Natural killer cell (primary cell): Measurements from ENCODE around the gene SAV1. TPM values are rescaled to one million over a fixed set of nuclear protein-coding genes. Genes with fewer than 3 reads are reported as not detected.

Experiments
- ATAC-seq, 3 donors: fragments of 150-1000 bp in 2 of 3; fragments of 200-7000 bp in 1 of 3; cut with Tn5 transposase; 1 replicate in 1 of 3; 2 replicates in 2 of 3; pipeline ENCODE4 v1.10.0; 2021; ENCODE audit warnings: mild to moderate bottlenecking in 2 of 3, moderate library complexity in 2 of 3
- DNase-seq, 2 donors: peaks; one replicate each; pipeline versions ENCODE4 v3.0.0 to v3.0.0-alpha.2; 2013 to 2021; ENCODE audit warnings: mixed read lengths in 1 of 2
- H3K27ac ChIP-seq: one replicate; pipeline ENCODE4 v1.5.1; 2013; ENCODE audit warnings: mild to moderate bottlenecking, low read length
- H3K27me3 ChIP-seq: one replicate; pipeline ENCODE4 v1.6.1; 2013; ENCODE audit warnings: low read length; ENCODE audit not compliant: control insufficient read depth, insufficient read depth
- H3K36me3 ChIP-seq: one replicate; pipeline ENCODE4 v1.6.1; 2013; ENCODE audit warnings: low read length; ENCODE audit not compliant: control insufficient read depth, insufficient read depth
- H3K4me1 ChIP-seq: one replicate; pipeline ENCODE4 v1.6.1; 2013; ENCODE audit warnings: low read length; ENCODE audit not compliant: control insufficient read depth, insufficient read depth
- H3K4me3 ChIP-seq: one replicate; pipeline ENCODE4 v1.5.1; 2013; ENCODE audit warnings: low read length
- H3K9me3 ChIP-seq: one replicate; pipeline ENCODE4 v1.6.1; 2013; ENCODE audit warnings: low read length; ENCODE audit not compliant: control insufficient read depth, insufficient read depth
- H3K27ac Mint-ChIP-seq, 2 donors: one replicate each; pipeline ENCODE4 v1.8.0; 2022; ENCODE audit warnings: mild to moderate bottlenecking in 2 of 2, mixed read lengths in 2 of 2, moderate library complexity in 1 of 2
- H3K27me3 Mint-ChIP-seq, 2 donors: one replicate each; pipeline ENCODE4 v1.8.0; 2022; ENCODE audit warnings: low read depth in 2 of 2, mixed read lengths in 2 of 2
- H3K36me3 Mint-ChIP-seq: one replicate; pipeline ENCODE4 v1.8.0; 2022; ENCODE audit warnings: mixed read lengths
- H3K4me1 Mint-ChIP-seq, 2 donors: one replicate each; pipeline ENCODE4 v1.8.0; 2022; ENCODE audit warnings: mixed read lengths in 2 of 2
- H3K4me3 Mint-ChIP-seq: one replicate; pipeline ENCODE4 v1.8.0; 2022; ENCODE audit warnings: mild to moderate bottlenecking, moderate library complexity, mixed read lengths
- H3K9me3 Mint-ChIP-seq, 2 donors: one replicate each; pipeline ENCODE4 v1.8.0; 2022; ENCODE audit warnings: mixed read lengths in 2 of 2
- WGBS: methylation state at CpG from one replicate; pipeline ENCODE4 v1.1.7; 2013; ENCODE audit warnings: missing lambda C conversion rate; ENCODE audit not compliant: insufficient coverage; 5-methylcytosine and 5-hydroxymethylcytosine counted together
- intact Hi-C: fragments of 100-400 bp; cut with micrococcal nuclease; formaldehyde crosslinking; loops from one replicate; pipeline ENCODE4 v1.14.2; 2022
- total RNA-seq, 4 donors: library from RNA; stranded (reverse); fragments of 120-200 nt in 1 of 4; gene quantifications; one replicate each; pipeline versions ENCODE4 v1.2.3 to v1.2.4, GENCODE V29; 2013 to 2022
- TF ChIP-seq, protein P1 (sequence below): fragments of 200-600 bp; IDR thresholded peaks from one replicate; pipeline ENCODE4 v1.8.0; 2022; ENCODE audit warnings: antibody characterized with exemption

The SAV1 gene
- total RNA-seq, 3 donors from 2014 or later (not counting 1 experiment from before 2014, with no cell fraction given), result 3.0 to 6.6 (median 6.6) TPM

DNA sequence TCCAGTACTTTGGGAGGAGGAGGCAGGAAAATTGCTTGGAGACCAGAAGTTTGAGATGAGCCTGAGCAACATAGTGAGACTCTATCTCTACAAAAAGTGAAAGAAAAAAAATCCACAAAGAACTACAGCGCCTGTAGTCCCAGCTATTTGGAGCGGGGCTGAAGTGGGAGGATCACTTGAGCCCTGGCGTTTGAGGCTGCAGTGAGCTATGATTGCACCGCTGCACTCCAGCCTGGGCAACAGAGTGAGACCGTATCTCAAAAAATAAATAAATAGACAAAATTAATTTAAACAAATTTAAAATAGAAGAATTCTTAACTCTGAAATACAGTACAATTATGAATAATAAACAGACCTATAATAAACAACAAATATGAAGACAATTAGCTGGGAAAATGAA lies 67.3 kb downstream of the SAV1 start:
- no peaks in the 10 kb centered on the region for H3K36me3 Mint-ChIP-seq
- TF ChIP-seq, protein P1, sequence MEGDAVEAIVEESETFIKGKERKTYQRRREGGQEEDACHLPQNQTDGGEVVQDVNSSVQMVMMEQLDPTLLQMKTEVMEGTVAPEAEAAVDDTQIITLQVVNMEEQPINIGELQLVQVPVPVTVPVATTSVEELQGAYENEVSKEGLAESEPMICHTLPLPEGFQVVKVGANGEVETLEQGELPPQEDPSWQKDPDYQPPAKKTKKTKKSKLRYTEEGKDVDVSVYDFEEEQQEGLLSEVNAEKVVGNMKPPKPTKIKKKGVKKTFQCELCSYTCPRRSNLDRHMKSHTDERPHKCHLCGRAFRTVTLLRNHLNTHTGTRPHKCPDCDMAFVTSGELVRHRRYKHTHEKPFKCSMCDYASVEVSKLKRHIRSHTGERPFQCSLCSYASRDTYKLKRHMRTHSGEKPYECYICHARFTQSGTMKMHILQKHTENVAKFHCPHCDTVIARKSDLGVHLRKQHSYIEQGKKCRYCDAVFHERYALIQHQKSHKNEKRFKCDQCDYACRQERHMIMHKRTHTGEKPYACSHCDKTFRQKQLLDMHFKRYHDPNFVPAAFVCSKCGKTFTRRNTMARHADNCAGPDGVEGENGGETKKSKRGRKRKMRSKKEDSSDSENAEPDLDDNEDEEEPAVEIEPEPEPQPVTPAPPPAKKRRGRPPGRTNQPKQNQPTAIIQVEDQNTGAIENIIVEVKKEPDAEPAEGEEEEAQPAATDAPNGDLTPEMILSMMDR, result no peak
- intact Hi-C loops, result loop anchor here (10.0 kb wide), 2 partner anchors 174 to 264 kb away; no protein-coding TSS in a partner anchor

DNA sequence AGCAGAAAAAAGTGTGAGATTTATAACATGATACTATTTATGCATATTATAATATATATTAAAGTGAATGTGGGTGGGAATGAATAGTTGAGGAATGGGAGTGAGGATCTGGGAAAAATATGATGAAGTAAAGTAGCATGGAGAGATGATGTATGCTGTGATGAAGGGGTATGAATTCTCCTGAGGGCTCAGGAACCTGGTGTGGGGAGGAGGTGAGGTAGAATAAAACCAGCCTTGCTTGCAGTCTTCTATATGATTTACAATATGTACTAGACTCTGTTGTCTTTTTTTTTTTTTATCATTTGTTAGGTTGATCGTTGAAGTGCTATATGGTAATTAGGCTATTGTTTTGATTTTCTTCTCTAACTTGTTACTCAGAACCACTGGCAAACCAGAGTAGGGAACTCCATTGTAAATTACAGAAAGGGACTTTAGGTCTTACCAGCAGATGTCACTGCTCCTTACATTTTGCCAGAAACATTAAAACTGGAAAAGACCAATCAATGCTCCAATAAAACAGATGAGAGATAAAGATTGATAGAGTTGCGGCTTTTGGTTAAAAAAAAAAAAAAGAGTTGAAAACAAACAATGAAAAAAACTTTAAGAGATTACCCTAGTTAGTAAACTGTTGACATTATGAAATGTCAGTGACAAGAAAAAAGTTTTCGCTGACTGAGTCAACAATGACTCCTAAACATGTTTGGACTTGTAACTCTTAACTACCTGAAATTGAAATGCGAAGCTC lies 68.2 kb downstream of the SAV1 start:
- H3K36me3 Mint-ChIP-seq, result no peaks in the 10 kb centered on the region
- Histone ChIP-seq H3K27me3 (no peaks in the 10 kb centered on the region), H3K36me3 (no peaks in the 10 kb centered on the region), H3K27ac (no peak overlapping the region), H3K4me3 (no peak overlapping the region), H3K4me1 (no peaks in the 10 kb centered on the region), H3K9me3 (no peaks in the 10 kb centered on the region)
- 100% methylated on average over 1 of the region's 4 CpGs for WGBS
- no peaks in the 10 kb centered on the region for H3K27me3 Mint-ChIP-seq
- ATAC-seq (no peak), DNase-seq (peak in 1 of 2 donors; percentile 53)
- no peaks in the 10 kb centered on the region for H3K4me1 Mint-ChIP-seq
- TF ChIP-seq, protein P1, result peak; percentile 10
- H3K27ac Mint-ChIP-seq, result no peak overlapping the region
- intact Hi-C loops, result loop anchor here (10.0 kb wide), 2 partner anchors 175 to 265 kb away; no protein-coding TSS in a partner anchor
- no peaks in the 10 kb centered on the region for H3K9me3 Mint-ChIP-seq
- H3K4me3 Mint-ChIP-seq, result no peak overlapping the region

More for the DNA sequence above, 67.3 kb downstream of the SAV1 start:
- no peak overlapping the region for H3K27ac ChIP-seq
- no peaks in the 10 kb centered on the region for H3K27me3 Mint-ChIP-seq
- no peaks in the 10 kb centered on the region for H3K4me1 Mint-ChIP-seq
- H3K36me3 ChIP-seq, result no peaks in the 10 kb centered on the region
- DNase-seq, result no peak
- no peak overlapping the region for H3K4me3 ChIP-seq
- ATAC-seq, result no peak
- no peaks in the 10 kb centered on the region for H3K9me3 ChIP-seq
- H3K27ac Mint-ChIP-seq, result no peak overlapping the region
- H3K4me3 Mint-ChIP-seq, result no peak overlapping the region
- H3K4me1 ChIP-seq, result no peaks in the 10 kb centered on the region
- no peaks in the 10 kb centered on the region for H3K9me3 Mint-ChIP-seq
- no peaks in the 10 kb centered on the region for H3K27me3 ChIP-seq
- WGBS, result 93% methylated on average over 4 of the region's 5 CpGs

DNA sequence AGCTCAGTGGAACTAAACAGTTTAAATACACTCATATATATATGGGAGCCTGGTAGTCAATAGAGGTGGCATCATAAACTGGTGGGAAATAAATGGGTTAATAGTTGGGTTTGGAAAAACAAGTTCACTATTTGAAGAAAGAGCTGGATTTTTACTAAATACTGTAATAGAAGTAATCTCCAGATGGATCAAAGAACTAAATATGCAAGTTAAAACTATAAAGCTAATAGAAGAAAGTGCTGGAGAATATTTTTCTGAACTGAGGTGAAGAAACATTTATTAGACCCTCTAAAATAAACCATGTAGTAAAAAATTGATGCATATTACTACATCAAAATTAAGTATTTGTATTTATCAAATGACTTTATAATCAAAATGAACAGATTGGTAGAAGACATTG lies 69.3 kb downstream of the SAV1 start:
- Mint-ChIP-seq H3K9me3 (no peaks in the 10 kb centered on the region), H3K27me3 (no peaks in the 10 kb centered on the region)
- no peak for ATAC-seq

More for the DNA sequence above, 69.3 kb downstream of the SAV1 start:
- Mint-ChIP-seq H3K4me3 (no peak overlapping the region), H3K36me3 (no peaks in the 10 kb centered on the region), H3K27ac (no peak overlapping the region), H3K4me1 (no peaks in the 10 kb centered on the region)
- no peak overlapping the region for H3K4me3 ChIP-seq
- no peaks in the 10 kb centered on the region for H3K36me3 ChIP-seq
- H3K27me3 ChIP-seq, result no peaks in the 10 kb centered on the region
- no peaks in the 10 kb centered on the region for H3K4me1 ChIP-seq
- H3K9me3 ChIP-seq, result no peaks in the 10 kb centered on the region
- TF ChIP-seq, protein P1, result no peak
- H3K27ac ChIP-seq, result no peak overlapping the region
- no peak for DNase-seq
- intact Hi-C loops, result no loop called here
